ENCODE data around the gene DRC3.
A peak's percentile ranks its signal among the peaks of the same experiment; 100 is the strongest.

DRC3 gene

DNA sequence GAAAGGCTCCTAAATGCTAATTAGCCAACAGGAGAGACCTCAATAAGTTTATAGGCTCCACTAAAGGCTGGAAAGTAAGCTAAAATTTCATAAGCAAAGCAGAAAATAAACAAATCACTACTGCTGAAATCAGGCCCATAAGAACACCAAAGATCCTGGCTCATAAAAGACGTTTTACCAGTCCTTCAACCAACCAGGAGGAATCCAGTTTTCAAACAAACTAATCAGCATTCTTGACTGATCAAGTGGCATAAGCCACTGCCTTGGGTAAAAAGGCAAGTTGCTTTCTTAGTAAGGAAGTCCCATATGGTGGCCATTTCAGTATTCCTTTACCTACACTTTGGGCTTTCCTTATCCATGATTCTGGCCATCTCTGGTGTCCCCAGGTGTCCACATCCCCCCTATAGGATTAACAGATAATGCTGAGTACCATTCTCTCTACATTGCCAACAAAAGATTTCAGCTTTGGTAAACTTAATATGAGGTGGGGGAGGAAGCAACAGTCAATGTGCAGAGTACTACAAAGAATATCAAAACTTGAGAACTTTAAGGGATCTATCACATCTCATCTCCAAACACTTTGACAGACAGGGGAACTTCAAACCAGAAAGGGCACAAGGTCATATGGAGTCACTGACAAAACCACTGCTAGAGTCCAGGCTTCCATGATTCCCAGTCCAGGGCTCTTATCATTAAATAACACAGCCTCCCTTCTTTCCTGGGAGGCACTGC is 1.8 kb upstream of the DRC3 start:
- DNase-seq, result no peak

DNA sequence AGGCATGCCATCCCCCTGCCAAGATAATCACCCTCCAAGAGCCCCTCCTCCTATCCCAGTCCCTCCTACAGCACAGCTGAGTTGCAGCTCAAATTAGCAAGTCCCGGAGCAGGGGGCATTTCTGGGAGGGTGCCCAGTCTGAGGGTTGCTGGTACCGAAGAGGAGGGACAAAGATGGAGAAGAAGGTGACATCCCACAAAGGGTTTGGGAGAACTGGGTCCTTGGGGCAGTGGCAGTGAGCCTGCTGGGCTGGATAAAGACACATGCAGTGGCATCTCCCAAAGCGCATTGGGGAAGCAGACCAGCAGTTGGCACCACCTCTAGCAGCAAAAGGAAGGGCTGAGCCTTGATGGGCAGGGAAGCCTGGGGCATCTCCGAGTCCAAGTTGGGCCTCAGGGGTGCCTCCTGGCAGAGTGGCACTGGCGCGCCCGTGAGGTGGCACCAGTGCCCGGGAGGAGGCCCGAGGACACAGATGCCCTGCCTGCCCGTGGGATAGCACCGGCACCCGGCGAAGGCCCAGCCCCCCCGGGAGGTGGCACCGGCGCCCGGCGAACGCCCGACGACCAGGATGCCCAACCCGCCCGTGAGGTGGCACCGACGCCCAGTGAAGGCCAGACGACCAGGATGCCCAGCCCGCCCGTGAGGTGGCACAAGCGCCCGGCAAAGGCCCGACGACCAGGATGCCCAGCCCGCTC is 1.1 kb upstream of the DRC3 start:
- DNase-seq, result peak; percentile 23

DNA sequence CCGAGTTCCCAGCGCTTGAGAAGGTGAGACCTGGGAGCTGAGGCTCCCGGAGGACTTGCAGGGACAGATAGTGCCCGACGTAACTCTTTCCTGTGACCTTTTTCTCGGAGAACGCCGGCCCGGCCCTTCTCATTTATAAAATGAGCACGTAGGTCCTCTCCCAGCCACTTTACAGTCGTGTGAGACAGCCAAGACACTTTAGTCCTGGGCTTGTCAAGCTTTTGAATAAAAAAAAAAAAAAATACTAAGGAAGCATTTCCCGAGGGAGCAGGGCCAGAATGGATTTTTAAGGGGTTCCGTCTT is 241 bp downstream of the DRC3 start:
- DNase-seq, result no peak

DNA sequence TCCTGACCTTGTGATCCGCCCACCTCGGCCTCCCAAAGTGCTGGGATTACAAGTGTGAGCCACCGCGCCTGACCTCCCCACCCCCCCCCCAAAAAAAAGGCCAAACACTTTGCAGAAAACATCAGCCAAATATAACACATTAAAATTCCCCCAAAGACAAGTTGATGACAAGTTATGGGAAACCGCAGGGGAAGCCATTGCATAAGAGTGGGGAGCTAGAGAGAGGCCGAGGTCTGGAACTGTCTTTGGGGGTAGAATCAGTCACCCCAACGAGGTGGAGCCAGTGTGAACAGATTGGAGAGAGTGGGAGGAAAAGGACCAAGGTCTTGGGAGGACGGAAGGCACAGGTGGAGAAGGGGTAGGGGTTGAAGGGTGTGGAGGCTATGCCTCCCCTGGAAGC is 2.8 kb downstream of the DRC3 start:
- no peak for DNase-seq

DNA sequence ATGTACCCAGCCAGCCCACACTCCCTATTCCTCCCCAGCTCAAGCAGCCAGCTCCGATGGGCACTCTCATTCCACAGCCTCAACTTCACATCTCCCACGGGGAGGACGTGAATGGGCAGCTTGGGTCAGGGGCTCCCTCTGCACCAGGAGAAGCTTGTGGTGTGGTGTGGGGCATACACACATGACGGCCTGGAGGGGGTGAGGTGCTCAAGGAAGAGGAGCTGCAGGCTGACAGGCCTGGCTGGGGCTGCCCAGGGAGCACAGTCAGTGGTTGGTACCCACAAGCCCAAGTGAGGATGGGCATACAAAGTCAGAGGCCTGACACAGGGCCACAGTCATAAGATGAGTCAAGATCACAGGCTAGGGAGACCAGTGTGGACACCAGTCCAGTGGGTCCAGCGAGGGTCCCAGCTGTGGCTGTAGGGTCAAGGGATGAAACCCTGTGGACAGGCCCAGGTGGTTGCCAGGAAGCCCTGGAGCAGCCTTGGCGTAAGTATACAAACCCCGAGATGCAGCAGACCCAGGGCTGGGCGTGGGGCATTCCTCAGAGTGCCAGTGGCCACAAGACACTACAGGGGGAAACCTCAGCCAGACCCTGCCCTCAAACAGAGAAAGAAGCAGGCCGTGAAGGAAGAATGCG is 4.4 kb downstream of the DRC3 start:
- DNase-seq, result no peak

DNA sequence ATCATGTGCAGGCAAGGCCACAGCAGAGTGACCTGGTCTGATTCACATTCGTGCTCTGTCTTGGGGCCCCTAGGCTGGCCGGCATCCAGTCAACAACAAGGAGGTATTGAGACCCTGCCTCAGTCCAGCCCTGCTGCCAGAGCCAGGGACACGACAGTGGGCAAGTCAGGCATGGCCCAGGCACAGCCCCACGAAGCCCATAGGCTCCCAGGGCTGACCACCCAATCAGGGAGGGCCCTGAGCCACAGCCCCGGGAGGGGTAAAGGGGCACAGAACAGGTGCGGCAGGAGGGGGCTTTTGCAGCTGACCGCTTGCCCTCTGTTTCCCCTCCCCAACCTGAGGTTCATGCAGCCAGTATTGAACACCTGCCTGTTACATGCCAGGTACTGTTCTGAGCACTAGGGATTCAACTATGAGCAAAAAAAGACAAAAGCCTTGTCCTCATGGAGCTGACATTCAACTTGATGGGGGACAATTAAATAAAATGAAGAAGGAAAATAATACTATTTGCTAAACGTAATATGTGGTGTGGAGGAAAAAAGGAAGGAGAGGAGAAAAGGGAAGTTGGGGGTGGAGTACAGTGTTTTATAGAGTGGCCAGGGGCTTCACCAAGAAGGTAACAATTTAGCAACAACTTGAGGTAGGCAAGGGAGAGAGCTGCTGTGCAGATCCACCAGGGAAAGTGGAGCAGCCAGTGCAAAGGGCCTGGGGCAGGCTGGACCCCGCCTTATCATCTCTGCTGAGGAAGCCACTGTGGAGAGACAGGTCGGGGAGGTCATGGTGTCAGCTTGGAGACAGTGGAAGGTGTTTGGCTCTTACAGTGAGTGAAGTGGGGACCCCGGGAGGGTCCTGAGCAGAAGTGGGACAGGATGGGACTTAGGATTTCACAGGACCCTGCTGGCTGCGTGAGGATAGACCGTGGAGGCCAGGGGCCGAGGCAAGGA is 6.1 kb downstream of the DRC3 start:
- DNase-seq, result no peak

DNA sequence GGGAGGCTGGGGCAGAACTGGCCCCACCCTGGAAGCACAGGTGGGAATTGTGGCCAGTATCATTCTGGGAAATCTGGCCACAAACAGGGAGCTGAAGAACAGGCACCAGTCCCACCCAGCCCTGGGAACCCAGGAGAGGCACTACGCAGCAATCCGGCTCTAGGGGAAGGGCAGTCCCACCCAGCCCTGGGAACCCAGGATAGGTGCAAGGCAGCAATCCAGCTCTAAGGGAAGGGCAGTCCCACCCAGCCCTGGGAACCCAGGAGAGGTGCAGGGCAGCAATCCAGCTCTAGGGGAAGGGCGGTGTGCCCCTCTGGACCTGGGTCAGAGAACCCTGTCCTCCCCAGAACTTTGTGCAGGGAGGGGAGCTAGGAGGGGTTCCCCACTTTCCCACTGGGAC is 7.1 kb downstream of the DRC3 start:
- DNase-seq, result no peak

DNA sequence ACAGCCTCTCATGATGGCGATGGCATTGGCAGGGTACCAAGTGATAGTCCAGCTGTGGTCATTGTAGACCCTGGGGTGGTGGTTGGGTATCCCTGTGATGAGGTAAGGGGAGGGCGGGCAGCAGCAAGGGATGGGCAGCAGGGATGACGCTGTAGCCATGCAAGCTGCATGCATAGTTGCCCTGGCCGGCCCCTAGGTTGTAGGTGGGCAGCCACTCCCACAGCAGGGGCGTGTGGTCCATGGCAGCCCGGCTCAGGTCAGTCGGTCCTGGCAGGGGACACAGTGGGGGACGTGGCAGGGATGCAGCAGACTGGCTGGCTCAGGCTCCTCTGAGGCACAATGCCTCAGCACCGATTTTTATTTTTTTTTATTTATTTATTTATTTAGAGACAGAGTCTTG is 8.7 kb downstream of the DRC3 start:
- no peak for DNase-seq

DNA sequence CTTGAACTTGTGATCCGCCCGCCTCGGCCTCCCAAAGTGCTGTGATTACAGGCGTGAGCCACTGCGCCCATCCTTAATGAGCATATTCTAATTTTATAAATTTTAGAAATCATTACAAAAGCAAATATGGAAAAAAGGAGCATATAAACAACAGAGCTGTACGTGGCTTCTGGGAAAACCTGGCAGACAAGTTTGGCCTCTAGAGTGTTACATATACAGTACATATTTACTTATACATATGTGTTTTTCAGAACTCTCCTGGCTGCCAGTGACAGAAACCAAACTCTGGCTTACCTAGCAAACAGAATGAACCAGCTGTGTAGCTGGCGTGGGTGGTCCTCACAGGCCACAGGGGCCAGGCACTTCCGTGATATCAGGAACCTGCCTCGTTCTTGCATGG is 10.1 kb downstream of the DRC3 start:
- no peak for DNase-seq

DNA sequence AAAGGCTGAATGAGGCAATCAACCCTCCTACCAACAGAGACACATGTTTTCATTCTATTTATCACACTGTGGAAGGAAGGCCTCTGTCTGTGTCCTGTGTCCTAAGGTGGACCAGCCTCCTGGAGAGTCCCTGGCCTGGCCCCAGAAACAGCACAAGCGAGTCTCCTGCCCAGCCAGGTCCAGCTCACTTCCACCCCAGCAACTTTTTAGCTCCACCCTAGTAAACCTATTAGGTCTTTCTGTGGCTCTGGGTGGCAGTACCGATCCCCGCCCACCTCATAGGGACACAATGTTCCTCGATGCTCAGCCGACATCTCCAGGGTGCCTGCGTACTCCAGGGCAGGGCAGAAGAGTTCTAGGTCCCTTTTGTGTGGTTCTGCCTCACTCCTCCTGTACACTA is 10.7 kb downstream of the DRC3 start:
- no peak for DNase-seq

DNA sequence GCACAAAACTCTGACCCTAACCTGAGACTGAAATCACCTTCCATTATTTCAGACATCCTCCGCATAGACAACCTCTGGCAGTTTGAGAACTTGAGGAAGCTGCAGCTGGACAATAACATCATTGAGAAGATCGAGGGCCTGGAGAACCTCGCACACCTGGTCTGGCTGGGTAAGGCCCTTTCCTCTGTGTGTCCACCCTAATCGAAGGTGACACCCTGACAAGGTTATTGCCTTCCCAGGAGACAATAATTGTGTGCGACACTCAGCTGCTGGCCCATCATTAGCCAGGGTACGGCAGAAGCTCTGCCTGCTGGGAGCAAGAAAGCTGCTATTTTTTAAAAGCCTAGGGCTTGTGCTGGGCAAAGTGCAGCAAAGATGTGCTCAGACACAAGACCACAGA is 11.1 kb downstream of the DRC3 start:
- no peak for DNase-seq

DNA sequence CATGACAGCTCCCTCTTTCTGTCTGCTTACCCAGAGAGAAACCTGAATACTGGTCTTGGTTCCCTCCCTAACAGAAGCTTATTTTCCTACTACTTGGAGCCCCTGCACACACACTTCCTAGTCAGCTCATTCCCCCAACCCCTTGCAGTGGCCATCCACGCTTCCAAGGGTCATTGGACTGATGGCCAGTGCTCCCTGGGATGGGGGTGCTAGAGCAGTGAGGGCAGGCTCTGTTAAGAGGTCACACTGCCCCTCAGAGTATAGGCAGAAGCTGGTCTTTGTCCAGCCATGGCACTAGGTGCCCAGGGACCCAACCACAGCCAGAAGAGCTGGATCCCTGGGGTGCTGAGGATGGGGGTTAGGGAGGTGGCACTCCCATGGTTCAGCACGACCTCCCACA is 12.5 kb downstream of the DRC3 start:
- no peak for DNase-seq

DNA sequence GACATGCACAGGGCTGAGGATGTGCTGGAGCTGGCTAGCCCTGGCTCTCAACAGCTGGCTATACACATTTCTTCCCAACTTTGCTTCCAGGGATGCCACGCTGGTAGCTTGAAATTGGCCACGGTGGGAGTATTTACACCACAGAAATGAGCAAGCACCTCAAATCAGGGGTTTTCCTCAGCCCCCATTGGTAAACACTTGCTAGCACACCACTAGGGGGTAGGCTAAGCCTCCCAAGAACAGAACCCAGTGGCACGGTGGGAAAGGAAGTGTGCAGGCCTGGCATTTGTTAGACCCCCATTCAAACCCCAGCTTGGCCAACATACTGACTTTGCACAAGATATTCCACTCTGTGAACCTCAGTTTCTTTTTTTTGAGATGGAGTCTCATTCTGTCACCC is 12.9 kb downstream of the DRC3 start:
- DNase-seq, result no peak

DNA sequence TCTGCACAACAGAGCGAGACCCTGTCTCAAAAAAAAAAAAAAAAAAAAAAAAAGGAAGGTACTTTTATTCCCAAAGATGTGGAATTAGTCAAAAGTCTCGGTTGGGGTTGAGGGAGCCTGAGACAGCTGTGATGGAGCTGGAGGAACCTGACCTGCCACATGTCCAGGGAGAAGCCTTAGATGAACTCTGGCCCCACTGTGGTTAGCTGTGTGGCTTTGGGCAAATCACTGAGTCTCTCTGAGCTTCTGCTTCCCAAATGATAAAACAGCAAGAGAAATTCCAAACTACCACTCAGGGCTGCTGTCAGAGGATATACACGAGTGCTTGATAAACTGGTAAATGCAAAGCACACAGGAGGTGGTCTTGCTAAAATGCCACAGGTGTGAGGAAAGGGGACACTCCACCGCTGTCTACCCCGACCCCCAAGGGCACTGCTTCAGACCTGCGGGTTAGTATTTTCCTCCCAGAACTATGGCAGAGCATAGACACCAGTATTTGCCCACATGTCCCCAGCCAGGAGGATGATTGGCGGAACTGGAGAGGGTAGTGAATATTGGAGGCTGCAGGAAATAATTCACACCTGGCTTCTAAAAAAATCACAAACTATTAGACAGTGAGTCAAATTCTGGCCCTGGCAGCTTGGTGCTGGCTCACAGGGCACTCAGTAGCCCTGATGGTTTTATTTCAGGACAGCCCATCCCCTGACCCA is 14.7 kb downstream of the DRC3 start:
- DNase-seq, result no peak

DNA sequence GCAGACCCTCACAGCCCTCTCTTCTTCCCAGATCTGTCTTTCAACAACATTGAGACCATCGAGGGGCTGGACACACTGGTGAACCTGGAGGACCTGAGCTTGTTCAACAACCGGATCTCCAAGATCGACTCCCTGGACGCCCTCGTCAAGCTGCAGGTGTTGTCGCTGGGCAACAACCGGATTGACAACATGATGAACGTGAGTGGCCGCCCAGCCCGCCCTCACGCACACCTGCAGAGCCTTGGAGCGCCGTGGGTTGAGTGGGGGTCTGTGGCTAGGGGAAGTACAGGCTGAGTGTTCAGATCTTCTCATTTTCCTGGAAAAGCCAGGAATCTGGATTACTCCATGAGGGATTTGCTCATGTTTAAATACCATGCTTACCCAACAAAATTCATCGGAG is 15.2 kb downstream of the DRC3 start:
- DNase-seq, result no peak

DNA sequence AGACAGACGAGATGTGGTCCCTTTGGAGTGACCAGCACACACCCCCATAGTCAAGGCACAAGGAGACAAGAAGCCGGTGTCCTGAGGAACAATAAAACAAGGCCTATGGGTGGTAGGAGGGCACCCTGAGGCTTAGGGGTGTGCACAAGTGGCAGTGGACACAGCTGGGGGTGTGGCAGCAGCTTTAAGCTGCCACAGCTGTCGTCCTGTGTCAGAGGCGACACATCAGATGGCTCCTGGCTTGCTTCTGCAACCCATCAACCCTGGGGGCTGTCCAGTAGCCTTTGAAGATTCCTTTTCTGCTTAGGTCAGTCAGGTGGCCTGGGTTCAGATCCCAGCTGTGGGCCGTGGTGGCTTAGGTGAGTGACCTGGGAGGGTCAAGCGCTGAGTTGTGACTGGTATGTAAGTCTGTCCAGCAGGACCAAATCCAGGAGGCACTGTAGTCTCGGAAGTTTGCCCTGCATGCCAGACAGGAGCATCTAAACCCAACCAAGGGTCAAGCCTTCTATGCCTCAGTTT is 15.8 kb downstream of the DRC3 start:
- no peak for DNase-seq

DNA sequence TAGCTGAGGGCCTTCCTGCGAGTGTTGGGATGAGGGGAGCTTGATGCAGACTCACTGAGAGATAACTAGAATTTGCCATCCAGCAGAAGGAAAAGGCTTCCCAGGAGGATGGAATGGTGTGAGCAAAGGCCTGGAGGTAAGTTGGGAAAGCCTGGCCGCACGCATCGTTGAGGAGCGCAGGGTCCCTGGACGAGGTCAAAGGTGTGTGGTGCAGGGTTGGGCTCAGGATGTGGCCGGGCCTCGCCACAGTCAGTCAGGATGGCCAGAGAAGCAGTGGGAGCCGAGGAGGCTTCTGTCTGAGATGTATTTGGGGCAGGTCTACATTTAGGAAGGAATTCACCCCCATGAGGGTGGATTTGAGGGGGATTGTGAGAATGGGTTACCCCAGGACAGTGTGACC is 16.4 kb downstream of the DRC3 start:
- DNase-seq, result no peak

DNA sequence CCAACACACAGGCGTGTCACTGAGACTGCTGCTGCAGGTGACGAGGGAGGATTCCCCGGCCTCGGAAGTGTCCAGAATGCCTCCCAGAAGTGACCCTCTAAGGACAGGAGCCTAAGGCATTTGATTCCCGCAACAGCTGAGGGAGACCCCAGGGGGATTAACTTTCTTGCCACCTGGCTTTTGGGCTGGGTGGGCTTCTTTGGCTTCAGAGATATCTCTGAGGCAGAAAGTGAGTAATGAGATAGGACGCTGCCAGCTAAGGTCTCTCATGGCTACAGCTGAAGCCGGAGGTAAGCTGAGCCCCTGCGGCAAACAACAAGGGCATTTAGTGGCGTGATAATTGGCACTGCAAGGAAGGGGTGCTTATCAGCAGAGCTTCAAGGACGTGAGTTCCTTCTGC is 17.0 kb downstream of the DRC3 start:
- no peak for DNase-seq

DNA sequence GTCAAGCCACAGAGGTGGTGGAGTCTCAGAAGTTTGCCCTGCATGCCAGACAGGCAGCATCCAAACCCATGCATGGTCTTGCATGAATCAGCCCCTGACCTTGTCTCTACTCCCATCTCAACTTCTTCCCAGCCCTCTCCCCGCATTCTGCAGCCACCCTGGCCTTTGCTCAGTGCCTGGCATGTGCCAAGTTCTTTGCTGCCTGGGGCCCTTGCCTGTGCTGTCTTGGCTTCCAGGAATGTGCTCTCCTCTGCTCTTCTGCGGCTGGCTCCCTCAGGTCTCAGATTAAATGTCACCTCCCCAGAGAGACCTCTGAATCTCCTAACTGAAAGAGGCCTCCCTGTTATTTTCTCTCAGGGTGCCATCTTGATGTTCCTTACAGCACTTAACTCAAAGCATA is 17.6 kb downstream of the DRC3 start:
- peak; percentile 78 for DNase-seq

DNA sequence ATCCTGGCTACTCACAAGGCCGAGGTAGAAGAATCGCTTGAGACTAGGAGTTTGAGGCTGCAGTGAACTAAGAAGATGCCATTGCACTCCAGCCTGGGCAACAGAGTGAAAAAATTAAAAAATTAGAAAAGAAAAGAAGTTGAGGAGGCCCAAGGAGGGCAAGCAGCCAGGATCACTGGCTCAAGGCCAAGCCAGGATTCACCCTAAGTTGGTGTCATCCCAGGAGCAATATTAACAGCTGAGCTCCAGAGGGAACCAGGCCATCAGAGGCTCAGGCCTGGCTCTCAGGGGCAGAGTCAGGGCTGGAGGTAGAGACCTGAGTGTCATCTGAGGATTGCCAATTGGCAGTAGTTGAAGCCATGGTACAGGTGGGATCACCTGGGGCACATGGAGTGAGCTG is 20.7 kb downstream of the DRC3 start:
- peak; percentile 25 for DNase-seq

DNA sequence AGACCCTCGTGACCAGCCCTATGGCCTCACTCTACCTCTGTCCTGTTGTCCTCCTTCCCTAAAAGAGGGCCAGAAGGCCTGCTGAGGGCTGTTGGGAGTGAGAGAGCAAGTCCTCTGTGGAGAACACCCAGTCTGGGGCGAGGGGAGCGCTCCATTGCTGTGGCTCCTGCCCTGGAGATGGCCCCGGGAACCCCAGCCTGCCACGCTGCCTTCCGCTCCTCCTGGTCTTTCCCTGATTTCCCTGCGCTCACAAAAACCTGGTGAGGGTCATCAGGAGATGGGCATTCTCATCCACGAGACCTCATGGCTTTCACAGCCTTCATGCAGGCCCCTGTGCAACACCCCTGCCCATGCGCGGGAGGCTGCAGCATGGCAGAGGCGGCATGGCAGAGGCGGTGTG is 21.2 kb downstream of the DRC3 start:
- no peak for DNase-seq

DNA sequence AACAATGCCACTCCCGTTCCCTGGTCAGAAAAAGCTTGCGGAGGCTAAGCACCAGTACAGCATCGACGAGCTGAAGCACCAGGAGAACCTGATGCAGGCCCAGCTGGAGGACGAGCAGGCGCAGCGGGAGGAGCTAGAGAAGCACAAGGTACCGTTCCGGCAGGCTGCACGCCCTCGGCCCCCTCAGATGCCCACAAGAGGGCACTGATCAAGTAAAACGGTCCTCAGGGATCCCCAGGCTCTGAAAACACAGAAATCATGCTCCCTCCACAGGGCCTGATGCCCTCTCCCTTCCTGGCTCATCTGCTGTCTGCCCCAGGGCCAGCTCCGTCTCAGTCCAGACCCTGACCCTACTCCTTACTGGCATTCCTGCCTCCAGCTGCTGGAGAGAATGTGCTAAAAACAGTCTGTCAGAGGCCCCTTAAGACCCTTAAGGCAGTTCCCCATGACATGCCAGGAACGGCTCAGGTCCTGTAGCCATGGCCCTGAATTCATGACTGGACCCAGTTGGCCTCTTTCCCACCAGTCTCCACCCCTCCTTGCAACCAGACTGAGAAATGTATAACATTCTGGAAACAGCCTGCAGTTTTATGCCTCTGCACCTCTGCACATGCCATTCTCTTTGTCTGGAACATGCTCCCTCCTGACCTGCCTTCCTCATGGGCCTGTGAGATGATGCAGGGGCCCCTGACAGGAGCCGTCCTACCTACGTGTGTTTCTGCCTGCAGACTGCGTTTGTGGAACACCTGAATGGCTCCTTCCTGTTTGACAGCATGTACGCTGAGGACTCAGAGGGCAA is 21.8 kb downstream of the DRC3 start:
- peak; percentile 35 for DNase-seq

Measured in EL (cell line).